ENCODE results near the gene GRIA3.
"Not testable (repeated sequence)": the region's sequence is repeated elsewhere in the genome, so short reads cannot be mapped to it uniquely, and the experiment has no call there.

GRIA3 gene

GRCh38 chrX:123282241-123282640 is 98.2 kb downstream of the GRIA3 start:
- no peak for DNase-seq

GRCh38 chrX:123283407-123283806 is 99.3 kb downstream of the GRIA3 start:
- not testable (repeated sequence) for DNase-seq

GRCh38 chrX:123291623-123292022 is 107.5 kb downstream of the GRIA3 start:
- no peak for DNase-seq

- DNase-seq: no peak
These were observed 113.9 kb downstream of the GRIA3 start for GRCh38 chrX:123298026-123298425.

DNA sequence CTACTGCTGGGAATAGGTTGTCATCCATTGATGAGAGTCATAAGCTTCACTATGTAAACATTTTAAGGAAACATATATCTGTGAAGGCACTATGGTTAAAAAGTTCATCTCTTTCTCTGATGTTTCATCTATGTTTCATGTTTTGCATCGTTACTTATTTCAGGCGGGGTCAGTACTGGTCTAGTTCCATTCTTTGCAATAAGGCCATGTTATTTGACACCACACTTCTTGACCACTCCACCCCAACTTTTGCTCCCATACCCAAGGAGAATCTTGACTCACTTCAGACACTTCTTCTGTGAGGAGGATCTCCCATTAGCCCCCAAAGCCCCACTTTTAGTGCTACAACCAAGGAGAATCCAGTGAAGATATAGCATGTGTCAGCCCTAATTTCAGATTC is 119.4 kb downstream of the GRIA3 start:
- DNase-seq: no peak

DNA sequence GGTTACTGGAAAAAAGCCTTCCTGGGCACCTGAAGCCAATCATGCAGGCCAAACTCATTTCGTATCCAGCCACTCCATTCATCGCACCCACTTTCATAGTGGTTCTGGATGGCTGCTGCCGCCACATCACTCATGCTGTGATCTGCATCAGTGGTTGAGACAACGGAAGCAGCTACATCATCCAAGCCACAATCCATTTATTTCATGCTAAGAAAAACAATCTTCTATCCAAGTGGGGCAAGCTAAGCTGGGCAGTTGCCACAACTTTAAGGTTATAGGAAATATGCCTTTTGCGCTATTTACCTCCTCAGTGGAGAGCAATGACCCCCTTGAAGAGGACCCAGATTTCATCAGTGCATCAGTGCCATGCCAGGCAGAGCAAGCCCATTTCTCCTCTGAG is 124.6 kb downstream of the GRIA3 start:
- DNase-seq: no peak

DNA sequence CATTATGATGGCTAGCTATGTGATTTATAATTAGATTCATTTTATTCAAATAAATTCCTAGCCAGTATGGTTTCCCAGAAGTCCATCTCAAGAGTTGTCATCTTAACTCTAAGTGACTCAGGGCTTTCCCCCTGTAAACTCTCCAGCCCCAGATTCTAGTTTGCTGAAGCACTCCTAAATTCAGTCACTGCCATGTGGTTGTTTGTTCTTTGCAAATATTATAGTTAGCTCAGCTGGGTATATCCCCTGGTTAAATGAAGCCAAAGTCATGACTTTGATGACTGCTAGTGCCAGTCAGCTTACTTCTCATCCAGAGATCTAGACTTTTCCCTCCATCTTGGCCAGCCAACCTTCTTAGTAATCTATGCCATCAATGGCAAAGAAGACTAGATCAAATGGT is 126.0 kb downstream of the GRIA3 start:
- no peak for DNase-seq

GRCh38 chrX:123311486-123311885 is 127.4 kb downstream of the GRIA3 start:
- DNase-seq: no peak

- DNase-seq: no peak
These were observed 129.4 kb downstream of the GRIA3 start for GRCh38 chrX:123313486-123313885.

- DNase-seq: no peak
These were observed 136.5 kb downstream of the GRIA3 start for GRCh38 chrX:123320622-123321021.

- no peak for DNase-seq
These were observed 138.5 kb downstream of the GRIA3 start for GRCh38 chrX:123322536-123322935.

GRCh38 chrX:123324625-123325024 is 140.5 kb downstream of the GRIA3 start:
- no peak for DNase-seq

GRCh38 chrX:123330229-123330942 is 146.3 kb downstream of the GRIA3 start:
- DNase-seq: no peak

DNA sequence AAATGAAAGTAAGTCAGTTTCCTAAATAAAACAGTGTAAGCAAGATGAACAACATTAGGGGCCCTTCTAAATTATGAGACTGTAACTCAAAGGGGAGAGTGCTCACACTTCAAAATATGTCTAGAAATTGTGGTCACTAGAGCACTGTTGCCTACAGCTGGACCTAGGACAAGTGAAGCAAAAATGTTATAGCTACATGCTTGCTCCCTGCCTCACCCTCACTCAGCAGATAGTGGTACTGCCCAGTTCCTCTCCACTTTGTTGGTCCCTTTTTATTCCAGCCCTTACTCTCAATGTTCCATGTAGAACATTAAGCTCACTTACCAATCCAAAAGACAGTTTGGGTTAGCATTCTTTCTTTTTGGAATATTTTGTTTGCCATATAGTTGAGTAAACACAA is 147.3 kb downstream of the GRIA3 start:
- DNase-seq: no peak

DNA sequence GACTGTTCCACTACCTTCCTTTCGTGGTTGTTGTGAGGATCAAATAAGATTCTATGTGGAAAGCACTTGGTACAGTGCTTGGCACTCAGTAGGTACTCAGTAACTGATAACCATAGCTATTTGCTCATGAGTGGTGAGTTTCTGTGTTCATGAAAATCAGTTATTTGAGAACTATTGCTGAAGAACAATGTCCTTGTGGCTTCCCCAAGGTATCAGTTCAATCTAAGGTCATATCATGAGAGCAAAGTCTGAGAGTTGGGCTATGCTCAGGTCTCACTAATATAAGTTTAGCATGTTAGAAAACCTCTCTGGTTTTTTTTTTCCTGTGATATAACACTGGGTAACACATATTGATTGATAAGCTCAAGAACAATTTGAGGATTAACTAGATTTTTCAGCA is 147.8 kb downstream of the GRIA3 start:
- DNase-seq: no peak

DNA sequence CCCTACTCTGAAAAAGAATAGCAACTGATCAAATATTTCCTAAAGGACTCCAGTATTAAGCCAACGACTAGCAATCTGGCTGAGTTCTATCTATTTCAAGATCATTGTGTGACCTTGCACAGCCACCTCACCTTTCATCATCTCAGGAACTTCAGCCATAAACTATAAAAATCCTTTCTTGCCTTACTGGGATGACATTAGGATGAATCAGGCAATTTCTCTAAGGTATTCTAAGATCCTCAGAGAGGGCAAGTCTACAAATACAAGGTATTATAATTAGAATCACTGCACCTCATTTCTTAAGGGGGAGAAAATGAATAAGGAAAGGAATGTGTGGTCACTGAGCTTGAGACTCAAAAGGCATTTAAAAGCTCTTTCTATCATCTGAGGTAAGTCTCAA is 152.6 kb downstream of the GRIA3 start:
- no peak for DNase-seq

- no peak for DNase-seq
These were observed 154.0 kb downstream of the GRIA3 start for GRCh38 chrX:123337886-123338639.

DNA sequence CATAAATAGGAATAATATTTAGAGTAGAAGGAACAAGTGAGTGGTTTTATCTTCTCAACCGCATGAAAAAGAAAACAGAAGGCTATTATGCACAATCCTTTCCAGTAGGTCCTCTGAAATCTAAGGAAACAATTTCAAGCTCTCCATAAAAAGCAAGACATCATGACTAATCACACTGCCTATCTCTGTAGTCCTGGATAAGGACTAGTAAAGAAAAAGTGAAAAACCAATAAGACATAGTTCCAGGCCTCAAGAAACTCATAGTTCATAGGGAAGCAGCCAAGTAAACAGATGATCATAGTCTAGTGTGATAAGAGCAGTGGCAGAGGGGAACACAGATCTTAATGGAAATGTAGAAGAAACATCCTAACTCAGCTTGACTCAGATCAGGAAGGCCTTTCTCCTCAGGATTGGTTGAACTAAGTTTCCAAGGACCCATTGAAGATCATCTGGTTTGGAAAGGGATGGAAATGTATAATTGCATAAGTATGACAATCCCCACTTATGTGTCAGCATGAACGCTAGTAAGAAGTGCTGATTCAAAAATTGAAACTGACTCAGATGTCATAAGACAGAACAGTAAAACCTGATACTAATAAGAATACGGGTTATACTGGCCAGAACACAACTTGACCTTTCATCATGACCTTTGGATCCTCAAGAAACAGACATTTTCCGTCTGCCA is 155.3 kb downstream of the GRIA3 start:
- DNase-seq: no peak

GRCh38 chrX:123340696-123341095 is 156.6 kb downstream of the GRIA3 start:
- DNase-seq: no peak

DNA sequence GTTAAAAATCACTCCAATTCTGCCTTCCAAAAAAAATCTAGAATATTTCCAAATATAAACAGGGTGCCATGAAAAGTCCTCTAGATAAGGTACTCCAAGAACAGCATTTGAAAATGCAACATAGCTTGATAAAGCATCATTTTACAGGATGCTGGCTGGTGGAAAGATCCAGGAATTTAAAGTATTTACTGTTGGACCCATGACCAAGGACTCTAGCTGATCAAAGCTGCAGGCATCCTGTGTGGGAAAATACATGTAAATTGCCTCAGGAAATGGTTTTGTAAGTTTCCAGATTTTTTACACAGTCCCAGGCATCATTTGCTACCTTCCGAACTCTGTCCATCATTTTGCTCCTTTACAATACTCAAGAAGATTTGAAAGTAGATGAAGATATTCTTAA is 164.4 kb downstream of the GRIA3 start:
- DNase-seq: no peak

DNA sequence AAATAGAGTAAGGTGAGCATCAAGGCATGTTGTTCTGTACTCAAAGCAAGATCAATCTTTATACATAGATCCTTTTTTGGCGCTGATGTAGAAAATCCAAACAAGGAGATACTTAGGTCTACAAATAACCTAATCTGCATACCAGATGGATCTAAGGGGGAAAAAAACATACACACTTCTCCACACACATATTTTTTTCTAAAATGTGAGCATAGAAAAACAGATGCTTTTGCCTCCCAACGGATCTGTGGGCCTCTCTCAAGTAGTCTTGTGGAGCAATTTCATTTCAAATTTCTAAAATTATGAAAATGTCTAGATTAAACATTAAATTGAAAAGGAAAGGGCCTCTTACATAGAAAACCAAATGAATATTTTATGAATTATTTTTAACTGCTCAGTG is 166.1 kb downstream of the GRIA3 start:
- no peak for DNase-seq

- DNase-seq: no peak
These were observed 173.9 kb downstream of the GRIA3 start for GRCh38 chrX:123357941-123358340.

DNA sequence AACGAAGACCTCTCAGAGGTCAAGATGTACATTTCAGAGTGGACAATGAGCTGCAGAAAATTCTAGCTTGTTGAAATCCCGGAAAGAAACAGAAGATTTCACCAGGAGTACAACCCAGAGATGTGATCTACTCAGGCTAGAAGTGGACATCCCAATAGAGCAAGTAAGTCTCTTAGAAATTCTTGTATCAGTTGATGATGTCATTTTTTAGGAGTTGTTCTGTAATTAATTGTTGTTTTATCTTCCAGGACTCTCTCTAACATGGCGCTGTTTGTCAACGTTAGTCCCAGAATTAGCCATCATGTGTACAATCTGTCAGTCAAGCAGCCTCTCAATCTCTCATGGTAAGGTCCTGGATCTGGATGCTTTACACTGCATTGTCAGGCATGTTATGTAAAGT is 174.4 kb downstream of the GRIA3 start:
- no peak for DNase-seq

GRCh38 chrX:123361371-123361770 is 177.3 kb downstream of the GRIA3 start:
- no peak for DNase-seq
